NCI-H2171 treated with DMSO at 0.1 percent for 48 hours (cell line): ENCODE data around the gene KAZN.

Experiments used
- DNase-seq: peaks from one replicate; lab custom pipeline; 2025; lab: John Stamatoyannopoulos, UW

Gene KAZN

GRCh38 chr1:14590411-14591180 lies 7.9 kb upstream of the KAZN start:
- no peak for DNase-seq

- DNase-seq: no peak
These were observed 6.9 kb upstream of the KAZN start for GRCh38 chr1:14591600-14591999.

GRCh38 chr1:14592004-14592631 lies 6.4 kb upstream of the KAZN start:
- DNase-seq: no peak

- DNase-seq: no peak
These were observed 5.2 kb upstream of the KAZN start for GRCh38 chr1:14593302-14593701.

- DNase-seq: no peak
These were observed 4.4 kb upstream of the KAZN start for GRCh38 chr1:14594045-14594444.

GRCh38 chr1:14596591-14596990 lies 1.9 kb upstream of the KAZN start:
- no peak for DNase-seq

- DNase-seq: no peak
These were observed 1.0 kb upstream of the KAZN start for GRCh38 chr1:14597343-14598006.

- DNase-seq: no peak
These were observed 433 bp upstream of the KAZN start for GRCh38 chr1:14598007-14598497.

GRCh38 chr1:14599183-14599791 lies 802 bp downstream of the KAZN start:
- DNase-seq: no peak

GRCh38 chr1:14599800-14600199 lies 1.3 kb downstream of the KAZN start:
- no peak for DNase-seq

GRCh38 chr1:14600405-14601112 lies 2.1 kb downstream of the KAZN start:
- DNase-seq: no peak

- DNase-seq: peak; percentile 34
These were observed 3.7 kb downstream of the KAZN start for GRCh38 chr1:14602136-14602535.

GRCh38 chr1:14603645-14604044 lies 5.2 kb downstream of the KAZN start:
- peak; percentile 50 for DNase-seq

- DNase-seq: no peak
These were observed 5.9 kb downstream of the KAZN start for GRCh38 chr1:14604414-14604813.

- no peak for DNase-seq
These were observed 7.5 kb downstream of the KAZN start for GRCh38 chr1:14605945-14606344.

- DNase-seq: no peak
These were observed 8.1 kb downstream of the KAZN start for GRCh38 chr1:14606632-14607031.

- no peak for DNase-seq
These were observed 8.8 kb downstream of the KAZN start for GRCh38 chr1:14607295-14607694.

- no peak for DNase-seq
These were observed 9.8 kb downstream of the KAZN start for GRCh38 chr1:14608308-14608707.

- DNase-seq: no peak
These were observed 12.3 kb downstream of the KAZN start for GRCh38 chr1:14610761-14611160.

- DNase-seq: no peak
These were observed 13.3 kb downstream of the KAZN start for GRCh38 chr1:14611792-14612191.

- no peak for DNase-seq
These were observed 13.8 kb downstream of the KAZN start for GRCh38 chr1:14612256-14612655.

GRCh38 chr1:14613926-14614325 lies 15.4 kb downstream of the KAZN start:
- no peak for DNase-seq
